Measurements from ENCODE around the gene RCN2.

RCN2 gene

GRCh38 chr15:76939715-76940114, 8.2 kb downstream of the RCN2 start:
- TF ChIP-seq POLR2AphosphoS5 (IDR thresholded peaks at IDR 0.05; ENCODE audit: low read depth, low read length) (no peak), TAF1 (IDR thresholded peaks at IDR 0.05; ENCODE audit: borderline replicate concordance, insufficient read depth, low read length) (no peak), FOXP2 (optimal IDR thresholded peaks at IDR 0.05; ENCODE audit: borderline replicate concordance, extremely low read depth, extremely low read length, insufficient read depth) (no peak), REST (IDR thresholded peaks at IDR 0.05; ENCODE audit: insufficient read depth in 1 of 2, low read depth in 2 of 2, low read length in 2 of 2) (no peak), SIN3A (IDR thresholded peaks at IDR 0.05; ENCODE audit: borderline replicate concordance, insufficient read depth, low read length) (no peak)

GRCh38 chr15:76941636-76942035, 10.1 kb downstream of the RCN2 start:
- no peak for TF ChIP-seq TAF1 (IDR thresholded peaks at IDR 0.05; ENCODE audit: borderline replicate concordance, insufficient read depth, low read length)
- TF ChIP-seq FOXP2 (optimal IDR thresholded peaks at IDR 0.05; ENCODE audit: borderline replicate concordance, extremely low read depth, extremely low read length, insufficient read depth) = no peak
- no peak for TF ChIP-seq POLR2AphosphoS5 (IDR thresholded peaks at IDR 0.05; ENCODE audit: low read depth, low read length)

GRCh38 chr15:76942331-76942730, 10.8 kb downstream of the RCN2 start:
- no peak for TF ChIP-seq TAF1 (IDR thresholded peaks at IDR 0.05; ENCODE audit: borderline replicate concordance, insufficient read depth, low read length)
- TF ChIP-seq FOXP2 (optimal IDR thresholded peaks at IDR 0.05; ENCODE audit: borderline replicate concordance, extremely low read depth, extremely low read length, insufficient read depth) = no peak
- TF ChIP-seq POLR2AphosphoS5 (IDR thresholded peaks at IDR 0.05; ENCODE audit: low read depth, low read length) = no peak
- no peak for TF ChIP-seq SIN3A (IDR thresholded peaks at IDR 0.05; ENCODE audit: borderline replicate concordance, insufficient read depth, low read length)
- TF ChIP-seq REST (IDR thresholded peaks at IDR 0.05; ENCODE audit: insufficient read depth in 1 of 2, low read depth in 2 of 2, low read length in 2 of 2) = no peak

GRCh38 chr15:76945494-76946093, 14.0 kb downstream of the RCN2 start:
- TF ChIP-seq SIN3A (IDR thresholded peaks at IDR 0.05; ENCODE audit: borderline replicate concordance, insufficient read depth, low read length) (no peak), REST (IDR thresholded peaks at IDR 0.05; ENCODE audit: insufficient read depth in 1 of 2, low read depth in 2 of 2, low read length in 2 of 2) (no peak), POLR2AphosphoS5 (IDR thresholded peaks at IDR 0.05; ENCODE audit: low read depth, low read length) (no peak), TAF1 (IDR thresholded peaks at IDR 0.05; ENCODE audit: borderline replicate concordance, insufficient read depth, low read length) (no peak), FOXP2 (optimal IDR thresholded peaks at IDR 0.05; ENCODE audit: borderline replicate concordance, extremely low read depth, extremely low read length, insufficient read depth) (no peak)

- TF ChIP-seq FOXP2 (optimal IDR thresholded peaks at IDR 0.05; ENCODE audit: borderline replicate concordance, extremely low read depth, extremely low read length, insufficient read depth) = no peak
- TF ChIP-seq SIN3A (IDR thresholded peaks at IDR 0.05; ENCODE audit: borderline replicate concordance, insufficient read depth, low read length) = no peak
- no peak for TF ChIP-seq POLR2AphosphoS5 (IDR thresholded peaks at IDR 0.05; ENCODE audit: low read depth, low read length)
- no peak for TF ChIP-seq TAF1 (IDR thresholded peaks at IDR 0.05; ENCODE audit: borderline replicate concordance, insufficient read depth, low read length)
- no peak for TF ChIP-seq REST (IDR thresholded peaks at IDR 0.05; ENCODE audit: insufficient read depth in 1 of 2, low read depth in 2 of 2, low read length in 2 of 2)
Observed at GRCh38 chr15:76947454-76947853, 15.9 kb downstream of the RCN2 start.

All from PFSK-1 (cell line).